ENCODE measurements around the gene CCDC68. TPM values are rescaled to one million over a fixed set of nuclear protein-coding genes. Genes with fewer than 3 reads are reported as not detected.

The CCDC68 gene
- total RNA-seq, 3 donors from 2014 or later = 32.5 to 71.4 (median 54.3) TPM

DNA sequence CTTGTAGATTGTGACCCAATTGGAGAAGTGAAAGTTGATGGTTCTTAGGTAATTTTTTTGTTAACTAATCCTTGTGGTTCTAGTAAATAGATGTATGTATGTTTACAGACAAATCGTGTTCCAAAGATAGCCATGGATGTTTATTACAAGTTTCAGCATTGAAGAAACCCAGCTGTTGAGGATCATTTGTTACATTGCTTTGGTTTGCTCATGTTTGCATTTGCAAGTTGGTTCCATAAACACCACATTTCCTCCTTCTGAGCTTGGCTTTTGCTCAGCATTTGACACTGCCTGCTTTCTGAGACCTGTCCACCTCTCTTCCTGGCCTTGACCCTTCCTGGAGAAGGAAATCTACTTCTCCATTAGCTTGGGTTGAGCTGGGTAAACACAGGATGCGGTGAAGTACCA, 1.8 kb upstream of the CCDC68 start:
- peak; percentile 7 for ATAC-seq
- TF ChIP-seq, protein P1, sequence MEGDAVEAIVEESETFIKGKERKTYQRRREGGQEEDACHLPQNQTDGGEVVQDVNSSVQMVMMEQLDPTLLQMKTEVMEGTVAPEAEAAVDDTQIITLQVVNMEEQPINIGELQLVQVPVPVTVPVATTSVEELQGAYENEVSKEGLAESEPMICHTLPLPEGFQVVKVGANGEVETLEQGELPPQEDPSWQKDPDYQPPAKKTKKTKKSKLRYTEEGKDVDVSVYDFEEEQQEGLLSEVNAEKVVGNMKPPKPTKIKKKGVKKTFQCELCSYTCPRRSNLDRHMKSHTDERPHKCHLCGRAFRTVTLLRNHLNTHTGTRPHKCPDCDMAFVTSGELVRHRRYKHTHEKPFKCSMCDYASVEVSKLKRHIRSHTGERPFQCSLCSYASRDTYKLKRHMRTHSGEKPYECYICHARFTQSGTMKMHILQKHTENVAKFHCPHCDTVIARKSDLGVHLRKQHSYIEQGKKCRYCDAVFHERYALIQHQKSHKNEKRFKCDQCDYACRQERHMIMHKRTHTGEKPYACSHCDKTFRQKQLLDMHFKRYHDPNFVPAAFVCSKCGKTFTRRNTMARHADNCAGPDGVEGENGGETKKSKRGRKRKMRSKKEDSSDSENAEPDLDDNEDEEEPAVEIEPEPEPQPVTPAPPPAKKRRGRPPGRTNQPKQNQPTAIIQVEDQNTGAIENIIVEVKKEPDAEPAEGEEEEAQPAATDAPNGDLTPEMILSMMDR (IDR thresholded peaks at IDR 0.05) = no peak
- no peak for DNase-seq
- intact Hi-C loops (cut with DNase I, micrococcal nuclease) = no loop called here
- H3K4me3 ChIP-seq = no peak overlapping the region
- H3K9me3 ChIP-seq = no peaks in the 10 kb centered on the region
- no peaks in the 10 kb centered on the region for H3K36me3 ChIP-seq (ENCODE audit: low read depth)
- peaks cover 16% of the 10 kb centered on the region for H3K4me1 ChIP-seq (ENCODE audit: low read depth)

DNA sequence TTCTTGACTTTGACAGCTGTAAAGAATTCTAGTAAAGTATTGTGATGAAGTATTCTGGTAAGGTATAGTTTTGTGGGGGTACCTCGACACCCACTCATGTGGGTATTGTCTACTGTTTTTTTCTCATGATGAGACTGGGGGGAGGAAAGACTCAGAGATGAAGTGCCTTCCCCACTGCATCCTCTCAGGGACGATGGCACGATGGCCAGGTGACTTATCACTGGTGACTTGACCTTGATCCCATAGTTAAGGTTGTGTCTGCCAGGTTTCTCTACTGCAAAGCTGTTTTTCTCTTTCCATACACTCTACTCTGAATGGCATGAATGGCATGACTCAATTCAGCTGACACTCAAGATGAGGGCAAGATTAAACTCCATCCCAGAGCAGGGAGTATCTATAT, 936 bp upstream of the CCDC68 start:
- no peaks in the 10 kb centered on the region for H3K9me3 ChIP-seq
- no peak for ATAC-seq
- peaks cover 16% of the 10 kb centered on the region for H3K4me1 ChIP-seq (ENCODE audit: low read depth)
- H3K36me3 ChIP-seq (ENCODE audit: low read depth) = no peaks in the 10 kb centered on the region
- intact Hi-C loops (cut with DNase I, micrococcal nuclease) = no loop called here
- DNase-seq = no peak
- TF ChIP-seq, protein P1 (IDR thresholded peaks at IDR 0.05) = no peak
- H3K4me3 ChIP-seq = no peak overlapping the region

DNA sequence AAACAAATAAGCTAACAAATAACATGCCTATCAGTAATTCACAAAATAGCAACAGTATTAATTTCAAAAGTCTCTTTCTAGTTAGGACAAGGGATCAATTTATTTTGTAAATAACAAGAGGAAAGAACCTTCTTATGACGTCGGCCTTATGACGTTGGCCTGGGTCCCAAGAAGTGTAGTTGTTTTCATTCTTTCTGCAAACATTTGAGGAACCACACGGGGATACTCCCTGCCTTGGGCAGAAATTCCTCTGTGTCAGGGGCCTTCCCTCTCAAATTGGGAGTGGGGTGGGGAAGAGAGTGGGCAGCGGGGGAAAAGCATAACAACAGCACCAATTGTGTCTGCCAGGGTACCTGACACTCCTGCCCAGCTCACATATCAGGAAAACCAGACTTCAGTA, 1.3 kb downstream of the CCDC68 start:
- no peaks in the 10 kb centered on the region for H3K9me3 ChIP-seq
- ATAC-seq (no peak), DNase-seq (peak in 1 of 3 donors; percentile 63)
- H3K4me3 ChIP-seq = no peak overlapping the region
- H3K36me3 ChIP-seq (ENCODE audit: low read depth) = no peaks in the 10 kb centered on the region
- TF ChIP-seq, protein P1 (IDR thresholded peaks at IDR 0.05) = no peak
- peaks cover 16% of the 10 kb centered on the region for H3K4me1 ChIP-seq (ENCODE audit: low read depth)
- intact Hi-C loops (cut with DNase I, micrococcal nuclease) = no loop called here

DNA sequence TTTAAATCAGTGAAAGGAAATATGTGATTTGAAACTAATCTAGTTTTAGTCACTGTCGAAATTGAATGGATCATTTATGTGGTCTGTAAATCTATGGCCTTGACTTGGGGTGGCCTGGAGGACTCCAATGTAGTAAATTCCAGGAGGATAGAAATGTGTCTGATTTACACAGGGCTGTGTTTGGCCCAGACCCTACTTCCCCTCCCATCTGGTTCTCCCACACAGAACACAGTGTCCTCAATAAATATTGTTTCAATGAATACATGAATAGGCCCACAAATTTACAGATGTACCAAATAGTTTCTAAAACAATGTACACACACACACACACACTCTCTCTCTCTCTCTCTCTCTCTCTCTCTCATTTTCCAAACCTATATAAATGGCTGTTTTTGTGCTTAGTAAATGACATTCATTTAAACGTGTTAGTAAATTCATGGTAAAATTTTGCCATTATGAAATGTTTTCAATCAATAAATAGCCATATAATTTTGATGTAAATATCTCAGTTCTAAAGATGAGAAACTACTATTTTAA, 1.9 kb downstream of the CCDC68 start:
- no peak for ATAC-seq
- Histone ChIP-seq H3K9me3 (no peaks in the 10 kb centered on the region), H3K36me3 (ENCODE audit: low read depth) (no peaks in the 10 kb centered on the region), H3K4me3 (no peak overlapping the region), H3K4me1 (ENCODE audit: low read depth) (peaks cover 16% of the 10 kb centered on the region)
- intact Hi-C loops (cut with DNase I, micrococcal nuclease) = no loop called here
- DNase-seq = no peak
- TF ChIP-seq, protein P1 (IDR thresholded peaks at IDR 0.05) = no peak

DNA sequence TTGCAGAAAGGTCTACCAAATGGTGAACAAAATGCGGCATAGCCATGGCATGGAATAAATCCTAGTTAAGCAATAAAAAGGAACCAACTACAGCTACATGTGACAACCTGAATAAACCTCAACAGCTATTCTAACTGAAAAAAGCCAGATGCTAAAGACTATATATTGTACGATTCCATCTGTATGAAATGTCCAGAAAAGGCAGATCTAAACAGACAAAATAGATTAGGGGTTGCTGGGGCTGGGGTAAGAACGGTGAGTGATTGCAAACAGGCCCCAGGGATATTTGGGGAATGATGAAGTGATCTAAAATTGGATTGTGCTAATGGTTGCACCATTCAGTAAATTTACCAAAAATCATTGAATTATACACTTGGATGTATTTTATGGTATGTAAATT, 2.8 kb downstream of the CCDC68 start:
- no peak for ATAC-seq
- no peaks in the 10 kb centered on the region for H3K9me3 ChIP-seq
- TF ChIP-seq, protein P1 (IDR thresholded peaks at IDR 0.05) = no peak
- H3K4me1 ChIP-seq (ENCODE audit: low read depth) = peaks cover 16% of the 10 kb centered on the region
- H3K4me3 ChIP-seq = no peak overlapping the region
- intact Hi-C loops (cut with DNase I, micrococcal nuclease) = no loop called here
- H3K36me3 ChIP-seq (ENCODE audit: low read depth) = no peaks in the 10 kb centered on the region
- DNase-seq = no peak

DNA sequence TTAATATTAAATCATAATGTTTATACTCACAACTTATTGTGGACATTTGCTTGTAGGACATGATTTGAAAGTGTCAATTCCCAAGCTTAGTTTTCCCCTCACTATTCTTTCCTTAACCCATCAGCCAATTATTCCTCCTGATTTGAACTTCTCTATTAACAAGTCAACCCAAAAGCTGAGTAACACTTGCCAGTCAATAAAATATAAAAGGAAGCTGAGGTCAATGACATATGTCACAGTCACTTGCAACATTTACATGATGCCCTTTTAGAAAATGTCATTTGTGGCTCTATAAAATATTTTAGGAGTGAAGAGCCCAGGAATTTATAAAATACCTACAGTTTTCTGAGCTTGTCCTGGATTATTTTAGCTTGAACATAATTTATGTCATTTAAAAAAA, 7.2 kb downstream of the CCDC68 start:
- DNase-seq (no peak), ATAC-seq (no peak)
- intact Hi-C loops (cut with DNase I, micrococcal nuclease) = no loop called here
- no peak overlapping the region for H3K4me3 ChIP-seq
- no peaks in the 10 kb centered on the region for H3K9me3 ChIP-seq
- TF ChIP-seq, protein P1 (IDR thresholded peaks at IDR 0.05) = no peak
- H3K36me3 ChIP-seq (ENCODE audit: low read depth) = no peaks in the 10 kb centered on the region
- H3K4me1 ChIP-seq (ENCODE audit: low read depth) = peaks cover 32% of the 10 kb centered on the region

Measured in mucosa of descending colon (tissue), 3 donors.